NB4 (cell line): ENCODE data around the gene OGFRL1.

ENCODE experiments used
- DNase-seq: peaks from one replicate; pipeline ENCODE4 v3.0.0; 2010; ENCODE audit warnings: low read depth
- H3K4me3 ChIP-seq: one replicate; pipeline ENCODE4 v1.5.1; 2011; ENCODE audit warnings: mild to moderate bottlenecking, low read depth, low read length, moderate library complexity
- MYC ChIP-seq: IDR thresholded peaks from 2 replicates; pipeline ENCODE4 v1.6.1; 2011; ENCODE audit warnings: low read depth, low read length
- POLR2A ChIP-seq: IDR thresholded peaks from 2 replicates; pipeline ENCODE4 v1.6.1; 2011; ENCODE audit warnings: mild to moderate bottlenecking; ENCODE audit not compliant: insufficient read length; ENCODE audit errors: extremely low read depth
- TF ChIP-seq, protein P1 (sequence below): IDR thresholded peaks from 2 replicates; pipeline ENCODE4 v1.6.1; 2011; ENCODE audit warnings: low read depth, low read length
- TF ChIP-seq, protein P2 (sequence below): IDR thresholded peaks from one replicate; pipeline ENCODE4 v1.5.1; 2012; ENCODE audit warnings: low read depth, low read length

The OGFRL1 gene

DNA sequence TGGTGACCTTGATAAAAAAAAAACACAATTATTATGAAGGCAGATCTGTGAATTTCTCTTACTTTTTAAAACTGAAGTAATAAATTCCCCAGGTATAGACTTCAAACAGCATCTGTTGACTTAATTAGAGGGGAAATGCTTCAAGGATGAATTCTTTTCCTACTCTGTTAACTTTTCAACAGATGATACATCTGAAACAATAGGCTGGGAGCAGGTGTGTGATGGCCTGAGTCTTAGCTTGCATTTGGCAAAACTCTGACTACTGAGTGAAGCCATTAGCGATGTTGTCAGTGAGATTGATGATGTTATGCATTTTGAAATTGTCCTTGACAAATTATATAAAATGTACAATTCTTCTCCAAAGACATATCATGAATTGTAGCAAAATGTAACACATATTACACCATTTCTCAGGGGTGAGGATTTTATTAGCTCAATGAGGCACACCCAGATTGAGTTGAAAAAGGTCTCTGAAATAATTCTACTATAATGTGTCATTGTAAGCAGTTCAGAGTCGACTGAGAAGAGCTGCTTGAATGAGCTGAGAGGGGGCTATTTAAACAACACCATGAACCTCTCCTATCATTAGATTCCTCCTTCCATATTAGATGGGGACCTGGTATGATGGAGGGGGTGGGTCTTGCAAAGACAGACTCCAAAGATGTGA, 39.6 kb upstream of the OGFRL1 start:
- DNase-seq = no peak
- TF ChIP-seq POLR2A = no peak
- TF ChIP-seq, protein P1, sequence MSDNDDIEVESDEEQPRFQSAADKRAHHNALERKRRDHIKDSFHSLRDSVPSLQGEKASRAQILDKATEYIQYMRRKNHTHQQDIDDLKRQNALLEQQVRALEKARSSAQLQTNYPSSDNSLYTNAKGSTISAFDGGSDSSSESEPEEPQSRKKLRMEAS = no peak
- TF ChIP-seq, protein P2, sequence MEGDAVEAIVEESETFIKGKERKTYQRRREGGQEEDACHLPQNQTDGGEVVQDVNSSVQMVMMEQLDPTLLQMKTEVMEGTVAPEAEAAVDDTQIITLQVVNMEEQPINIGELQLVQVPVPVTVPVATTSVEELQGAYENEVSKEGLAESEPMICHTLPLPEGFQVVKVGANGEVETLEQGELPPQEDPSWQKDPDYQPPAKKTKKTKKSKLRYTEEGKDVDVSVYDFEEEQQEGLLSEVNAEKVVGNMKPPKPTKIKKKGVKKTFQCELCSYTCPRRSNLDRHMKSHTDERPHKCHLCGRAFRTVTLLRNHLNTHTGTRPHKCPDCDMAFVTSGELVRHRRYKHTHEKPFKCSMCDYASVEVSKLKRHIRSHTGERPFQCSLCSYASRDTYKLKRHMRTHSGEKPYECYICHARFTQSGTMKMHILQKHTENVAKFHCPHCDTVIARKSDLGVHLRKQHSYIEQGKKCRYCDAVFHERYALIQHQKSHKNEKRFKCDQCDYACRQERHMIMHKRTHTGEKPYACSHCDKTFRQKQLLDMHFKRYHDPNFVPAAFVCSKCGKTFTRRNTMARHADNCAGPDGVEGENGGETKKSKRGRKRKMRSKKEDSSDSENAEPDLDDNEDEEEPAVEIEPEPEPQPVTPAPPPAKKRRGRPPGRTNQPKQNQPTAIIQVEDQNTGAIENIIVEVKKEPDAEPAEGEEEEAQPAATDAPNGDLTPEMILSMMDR = no peak
- no peak for TF ChIP-seq MYC
- no peak overlapping the region for H3K4me3 ChIP-seq

DNA sequence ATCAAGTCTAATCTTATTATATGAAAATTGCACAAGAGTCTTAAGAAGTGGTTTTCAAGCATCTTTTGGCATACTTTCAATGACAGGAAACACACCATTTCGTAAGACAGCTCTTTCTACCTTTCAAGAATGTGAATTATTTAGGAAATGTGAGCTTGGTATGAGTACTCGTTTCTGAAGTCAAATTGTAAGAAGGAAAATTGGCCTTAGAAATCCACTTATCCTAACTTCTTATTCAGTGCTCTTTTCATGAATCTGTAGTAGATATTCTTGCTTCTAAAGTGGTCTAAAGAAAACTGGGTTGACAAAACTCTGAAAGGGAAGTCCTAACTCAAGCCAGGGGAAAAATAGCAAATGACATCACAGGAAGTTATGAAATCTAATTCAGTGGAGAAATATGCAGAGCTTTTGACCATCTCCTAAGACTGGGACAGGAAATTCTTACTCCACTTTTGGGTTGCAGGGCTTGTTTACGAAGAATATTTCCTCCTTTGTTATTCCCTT, 38.5 kb upstream of the OGFRL1 start:
- DNase-seq = peak; percentile 87
- TF ChIP-seq POLR2A (no peak), MYC (no peak)
- TF ChIP-seq, protein P1 = no peak
- TF ChIP-seq, protein P2 = no peak
- H3K4me3 ChIP-seq = peak overlapping the region; percentile 29

DNA sequence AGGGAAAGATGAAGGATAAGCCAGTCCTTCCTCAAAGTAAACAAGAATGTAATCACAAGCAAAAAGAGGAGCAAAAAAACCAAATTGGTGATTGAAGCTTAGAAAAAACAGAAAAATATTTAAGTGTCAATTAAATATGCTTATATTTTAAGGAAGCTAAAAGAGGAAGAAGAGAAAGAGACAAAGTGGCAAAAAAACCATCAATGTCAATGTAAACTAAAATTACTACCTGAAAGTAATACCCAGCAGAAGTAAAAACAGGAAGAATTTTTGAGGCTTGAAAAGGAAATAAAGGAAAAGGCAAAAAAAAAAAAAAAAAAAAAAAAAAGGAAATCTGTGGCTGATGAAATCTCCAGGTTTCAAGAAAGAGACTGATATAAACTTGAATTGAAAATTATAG, 36.2 kb upstream of the OGFRL1 start:
- TF ChIP-seq, protein P2 = no peak
- TF ChIP-seq POLR2A = no peak
- TF ChIP-seq, protein P1 = no peak
- no peak for TF ChIP-seq MYC
- H3K4me3 ChIP-seq = no peak overlapping the region
- peak; percentile 26 for DNase-seq

DNA sequence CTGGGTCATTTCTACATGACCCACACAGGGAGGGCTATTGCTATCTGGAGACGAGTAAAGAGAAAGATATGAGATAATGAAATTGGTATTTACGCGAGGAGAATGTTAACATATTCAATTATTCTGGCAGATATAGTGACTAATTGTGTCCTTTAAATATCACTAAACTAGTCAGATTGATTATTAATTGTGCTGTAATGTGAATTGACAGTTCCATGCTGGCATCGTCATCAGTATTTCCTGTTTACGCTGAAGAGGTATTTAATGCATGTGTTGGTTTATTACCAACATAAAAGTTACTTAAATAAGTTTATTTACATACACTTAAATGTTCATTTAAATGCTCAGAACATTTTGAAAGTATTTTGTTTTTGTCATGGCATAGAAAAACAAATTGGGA, 35.7 kb upstream of the OGFRL1 start:
- no peak overlapping the region for H3K4me3 ChIP-seq
- no peak for TF ChIP-seq POLR2A
- DNase-seq = no peak

DNA sequence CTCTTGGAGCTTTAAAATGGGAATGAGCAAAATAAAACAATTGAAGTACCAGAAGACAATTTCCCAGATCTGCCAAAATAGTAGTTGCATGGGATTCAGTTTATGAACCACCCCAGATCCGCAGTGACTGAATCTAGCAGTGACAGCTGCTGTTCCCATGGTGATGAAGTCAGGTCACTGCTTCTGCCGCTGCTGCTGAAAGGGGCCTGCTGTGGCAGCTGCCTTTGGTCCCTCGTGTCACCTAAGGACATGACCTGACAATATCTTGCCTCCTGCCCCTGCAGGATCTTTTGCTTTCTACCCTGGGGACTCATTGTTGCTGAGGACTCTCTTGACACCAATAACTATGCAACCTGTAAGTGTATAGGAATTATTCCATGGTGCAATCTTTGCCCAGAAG, 34.3 kb upstream of the OGFRL1 start:
- TF ChIP-seq MYC (no peak), POLR2A (no peak)
- TF ChIP-seq, protein P1 = no peak
- TF ChIP-seq, protein P2 = no peak
- DNase-seq = no peak
- H3K4me3 ChIP-seq = no peak overlapping the region

DNA sequence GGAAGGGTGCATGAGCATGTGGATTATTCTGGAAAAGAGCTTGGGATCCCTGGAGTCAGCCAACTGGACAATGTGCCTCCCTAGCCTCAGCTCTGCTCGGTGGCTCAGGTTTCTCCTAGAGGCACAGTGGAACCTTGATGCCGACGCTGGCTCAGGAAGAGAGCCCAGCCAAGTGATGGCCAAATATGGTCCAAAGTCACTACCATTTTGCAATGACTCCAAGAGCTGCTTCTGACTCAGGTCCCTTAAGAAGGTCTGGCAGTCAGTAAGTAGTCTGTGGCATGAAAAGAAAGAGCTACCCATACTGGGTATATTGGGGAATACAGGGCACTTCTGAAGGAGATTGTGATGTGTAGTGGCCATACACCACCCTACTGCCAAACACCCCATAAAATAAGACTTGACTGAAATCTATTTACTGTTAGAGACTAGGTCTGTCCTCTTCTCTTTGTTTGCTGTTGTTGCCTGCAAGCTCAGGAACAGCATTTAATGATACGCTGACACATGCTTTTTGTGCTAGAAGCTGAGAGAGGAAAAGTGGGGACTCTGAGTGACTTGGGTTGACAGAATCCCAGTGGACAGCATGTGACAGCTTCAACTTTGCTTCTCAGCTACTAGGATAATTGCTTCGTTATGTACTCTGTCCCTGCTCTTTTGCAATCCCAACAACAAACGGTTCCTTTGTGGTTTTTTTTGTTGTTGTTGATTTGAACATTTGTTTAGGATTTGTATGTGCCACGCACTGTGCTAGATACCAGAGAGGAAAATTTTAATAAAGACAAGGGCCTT, 30.3 kb upstream of the OGFRL1 start:
- no peak overlapping the region for H3K4me3 ChIP-seq
- DNase-seq = peak; percentile 73
- TF ChIP-seq, protein P1 = peak; percentile 24; the same call in 1 of the 2 replicates
- TF ChIP-seq, protein P2 = no peak
